Body of pancreas (tissue), 4 donors: Measurements from ENCODE around the gene IQCC. TPM values are rescaled to one million over a fixed set of nuclear protein-coding genes. Genes with fewer than 3 reads are reported as not detected.

Source experiments
- ATAC-seq: fragments of 150-250 bp; one replicate; pipeline ENCODE4 v1.9.1; 2016
- DNase-seq, 4 donors: peaks; one replicate each; pipeline ENCODE4 v3.0.0-alpha.2; 2019
- H3K27ac ChIP-seq, 4 donors: fragments of 200-600 bp; sonication (generic); 1 replicate in 3 of 4; 2 replicates in 1 of 4; pipeline versions ENCODE4 v1.5.1 to v1.6.1; 2016 to 2019; ENCODE audit warnings: mild to moderate bottlenecking in 1 of 4, mixed read lengths in 1 of 4, moderate library complexity in 1 of 4
- H3K27me3 ChIP-seq, 2 donors: fragments of 200-600 bp; sonication (generic); one replicate each; pipeline ENCODE4 v1.6.0; 2016; ENCODE audit warnings: mild to moderate bottlenecking in 1 of 2
- H3K36me3 ChIP-seq, 2 donors: fragments of 200-600 bp; sonication (generic); replicated peaks in 1 of 2; 2 replicates each; pipeline ENCODE4 v1.5.1; 2016; ENCODE audit warnings: low read depth in 2 of 2; ENCODE audit not compliant: insufficient read depth in 1 of 2
- H3K4me1 ChIP-seq: fragments of 200-600 bp; sonication (generic); one replicate; pipeline ENCODE4 v1.6.0; 2016
- H3K4me3 ChIP-seq, 2 donors: fragments of 200-600 bp; sonication (generic); 1 replicate in 1 of 2; 2 replicates in 1 of 2; pipeline ENCODE4 v1.5.1; 2016 to 2019
- H3K9me3 ChIP-seq, 3 donors: fragments of 200-600 bp; sonication (generic); 1 replicate in 2 of 3; 2 replicates in 1 of 3; pipeline ENCODE4 v1.5.1; 2016
- CTCF ChIP-seq, 7 experiments: fragments of 450-650 bp in 4 of 7; fragments of 200-600 bp in 3 of 7; sonication (generic) in 3 of 7; IDR thresholded peaks; one replicate each; pipeline ENCODE4 v1.5.1; 2016 to 2019; ENCODE audit warnings: antibody characterized with exemption in 7 of 7
- POLR2A ChIP-seq, 3 donors: fragments of 450-650 bp; IDR thresholded peaks; one replicate each; pipeline ENCODE4 v1.6.1; 2016; ENCODE audit warnings: antibody characterized with exemption in 3 of 3, mild to moderate bottlenecking in 2 of 3
- WGBS, 2 donors: methylation state at CpG; one replicate each; pipeline ENCODE4 v1.1.5; 2017; 5-methylcytosine and 5-hydroxymethylcytosine counted together
- intact Hi-C: fragments of 100-400 bp; cut with DNase I; formaldehyde crosslinking; loops from one replicate; pipeline ENCODE4 v1.15.1; 2023
- total RNA-seq, 2 donors: library from RNA; depleted of rRNA; stranded (reverse); fragments of >200 nt; gene quantifications; one replicate each; pipeline ENCODE4 v1.1.0, GENCODE V29; 2016

The IQCC gene
- total RNA-seq, 2 donors from 2014 or later: 1.8 to 5.3 TPM

DNA sequence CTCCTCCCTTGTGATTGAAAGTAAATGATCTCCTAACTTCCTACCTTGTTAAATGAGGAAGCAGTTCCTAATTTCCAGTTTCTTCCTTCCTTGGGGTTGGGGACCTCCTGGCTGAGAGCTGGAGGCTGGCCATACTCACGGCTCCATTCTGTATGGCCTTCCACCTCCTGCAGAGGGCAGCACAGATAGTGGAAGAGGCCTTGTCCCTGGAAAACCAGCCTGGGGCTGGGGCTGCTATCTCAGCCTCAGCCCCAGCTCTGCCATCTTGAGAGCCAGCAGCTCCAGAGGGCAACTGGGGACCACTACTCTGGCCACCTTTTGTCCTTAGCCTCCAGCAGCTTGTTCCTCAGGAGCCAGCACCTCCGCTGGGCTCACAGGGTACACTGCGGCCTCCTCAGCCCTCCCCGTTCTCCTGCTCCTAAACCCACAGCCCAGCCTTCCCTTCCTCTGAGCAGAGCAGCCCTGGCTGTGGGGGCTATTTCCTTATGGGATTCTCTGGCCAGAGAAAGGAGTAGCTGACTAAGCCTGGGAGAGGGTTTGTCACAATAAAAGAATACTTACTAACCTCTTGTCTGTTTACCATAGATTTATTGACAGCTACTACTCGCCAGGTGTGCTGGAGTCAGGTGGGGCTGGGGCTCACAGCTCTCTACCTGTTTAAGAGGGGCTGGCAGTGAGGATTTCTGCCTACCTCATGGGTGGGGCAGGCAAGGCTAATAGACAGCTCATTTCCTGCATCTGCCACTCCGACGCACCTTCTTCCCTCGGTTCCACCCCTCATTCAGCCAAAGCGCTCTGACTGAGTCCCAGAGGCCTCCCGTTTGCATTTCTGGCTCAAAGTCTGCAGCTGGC is 10.4 kb downstream of the IQCC start:
- 79 to 80% methylated on average over 10 of the region's 10 CpGs for WGBS, 2 donors

DNA sequence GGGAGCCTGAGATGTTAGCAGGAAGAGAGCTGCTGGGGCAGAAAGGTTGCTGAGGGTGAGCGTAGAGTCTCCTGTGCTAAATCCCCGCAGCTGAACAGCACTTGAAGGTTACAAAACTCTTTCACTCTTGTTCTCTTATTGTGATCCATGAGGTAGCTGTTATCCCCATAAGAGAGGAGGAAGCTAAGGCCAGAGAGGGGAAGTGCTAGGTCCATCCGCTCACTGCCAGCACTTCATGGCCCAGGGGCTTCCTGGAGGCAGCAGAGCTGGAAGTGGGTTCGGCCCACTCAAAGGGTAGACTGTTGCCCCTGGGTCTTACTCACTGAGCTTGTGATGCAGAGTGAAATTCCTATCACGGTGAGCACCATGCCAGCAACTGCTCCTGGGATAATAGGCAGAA is 11.1 kb downstream of the IQCC start:
- intact Hi-C loops: no loop called here
- H3K4me3 ChIP-seq: no peak overlapping the region
- no peak for ATAC-seq
- WGBS, 2 donors: 81 to 96% methylated on average over 4 to 5 of the region's 5 CpGs
- DNase-seq: no peak
- TF ChIP-seq POLR2A (IDR thresholded peaks at IDR 0.05): no peak
- TF ChIP-seq CTCF (IDR thresholded peaks at IDR 0.05): no peak
- H3K4me1 ChIP-seq: peaks cover 14% of the 10 kb centered on the region
- no peak overlapping the region for H3K27ac ChIP-seq
- no peaks in the 10 kb centered on the region for H3K27me3 ChIP-seq
- no peaks in the 10 kb centered on the region for H3K36me3 ChIP-seq
- no peaks in the 10 kb centered on the region for H3K9me3 ChIP-seq

More for the DNA sequence above, 10.4 kb downstream of the IQCC start:
- DNase-seq: peak; percentile 64 to 76 (median 71)
- intact Hi-C loops: no loop called here
- peak; percentile 81 for ATAC-seq
- peak; percentile 63 to 78 (median 70) for TF ChIP-seq CTCF (IDR thresholded peaks at IDR 0.05)
- no peak for TF ChIP-seq POLR2A (IDR thresholded peaks at IDR 0.05)
- H3K27me3 ChIP-seq: no peaks in the 10 kb centered on the region
- H3K9me3 ChIP-seq: no peaks in the 10 kb centered on the region
- peaks cover 7% of the 10 kb centered on the region for H3K4me1 ChIP-seq
- H3K36me3 ChIP-seq: no peaks in the 10 kb centered on the region
- H3K4me3 ChIP-seq: no peak overlapping the region
- no peak overlapping the region for H3K27ac ChIP-seq

GRCh38 chr1:32219022-32219421 is 13.6 kb downstream of the IQCC start:
- no peak for DNase-seq
- ATAC-seq: no peak
- H3K36me3 ChIP-seq: no peaks in the 10 kb centered on the region
- intact Hi-C loops: no loop called here
- H3K4me3 ChIP-seq: no peak overlapping the region
- no peaks in the 10 kb centered on the region for H3K27me3 ChIP-seq
- TF ChIP-seq CTCF (IDR thresholded peaks at IDR 0.05): no peak
- TF ChIP-seq POLR2A (IDR thresholded peaks at IDR 0.05): no peak
- WGBS, 2 donors: 75 to 77% methylated on average over 7 of the region's 7 CpGs
- no peak overlapping the region for H3K27ac ChIP-seq
- H3K4me1 ChIP-seq: peaks cover 28% of the 10 kb centered on the region
- H3K9me3 ChIP-seq: no peaks in the 10 kb centered on the region

DNA sequence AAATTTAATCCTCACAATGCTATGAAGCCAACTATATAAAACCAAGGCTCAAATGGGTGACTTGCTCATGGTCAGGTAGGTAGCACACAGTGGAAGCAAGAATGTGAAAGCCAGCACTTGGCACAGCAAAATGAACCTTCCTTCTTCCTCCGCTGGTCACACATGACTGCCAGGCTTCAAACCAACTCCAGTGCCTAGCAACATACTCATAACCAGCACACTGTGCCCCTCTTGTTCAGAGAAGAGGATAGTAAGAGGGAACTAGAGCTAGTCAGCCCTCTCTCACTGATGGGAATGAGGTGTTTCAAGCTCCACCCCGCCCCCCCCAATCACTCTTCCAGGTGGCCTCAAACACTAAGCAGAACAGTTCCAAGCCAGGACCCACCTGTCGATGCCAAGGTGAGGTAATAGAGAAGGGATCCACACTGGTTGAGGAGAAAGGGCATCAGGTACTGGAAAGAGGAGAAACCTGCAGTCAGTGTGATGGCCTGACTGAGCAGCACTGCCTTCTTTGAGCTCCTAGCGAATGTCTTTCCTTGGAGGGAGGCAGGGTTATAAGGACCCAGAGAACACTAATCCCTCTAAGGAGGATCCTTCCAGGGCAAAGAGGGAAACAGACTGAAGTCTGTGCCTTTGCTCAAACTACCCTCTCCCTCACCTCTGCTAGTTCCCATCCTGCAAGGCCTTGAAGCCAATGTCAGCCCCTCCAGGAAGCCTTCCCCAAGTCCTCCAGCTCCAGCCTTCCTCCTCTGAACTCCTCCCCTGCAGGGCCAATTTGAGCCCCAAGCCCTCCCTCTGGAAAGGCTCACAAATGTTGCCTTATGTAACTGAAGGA is 15.5 kb downstream of the IQCC start:
- Histone ChIP-seq H3K36me3 (no peaks in the 10 kb centered on the region), H3K9me3 (no peaks in the 10 kb centered on the region), H3K4me1 (peaks cover 27% of the 10 kb centered on the region), H3K27me3 (no peaks in the 10 kb centered on the region), H3K27ac (peak overlapping the region in 1 of 4 donors; percentile 60), H3K4me3 (peak overlapping the region in 1 of 2 donors; percentile 84)
- TF ChIP-seq POLR2A (IDR thresholded peaks at IDR 0.05): no peak
- no peak for TF ChIP-seq CTCF (IDR thresholded peaks at IDR 0.05)
- intact Hi-C loops: no loop called here
- no peak for ATAC-seq
- WGBS, 2 donors: 80 to 84% methylated on average over 4 of the region's 4 CpGs
- DNase-seq: no peak
